Bronchial epithelial cell (primary cell): Measurements from ENCODE around the gene CYGB. TPM values are rescaled to one million over a fixed set of nuclear protein-coding genes. Genes with fewer than 3 reads are reported as not detected.

Source experiments
- DNase-seq: peaks from one replicate; pipeline ENCODE4 v3.0.0-alpha.2; 2010; ENCODE audit warnings: low read depth
- FAIRE-seq: peaks from 2 replicates; lab custom pipeline; 2011; peaks lifted over from hg19 to GRCh38; lab: Jason Lieb, UNC
- H3K27me3 ChIP-seq: 2 replicates; pipeline ENCODE4 v1.5.1; 2011; ENCODE audit warnings: low read length; ENCODE audit not compliant: control insufficient read depth, insufficient read depth
- H3K36me3 ChIP-seq: 2 replicates; pipeline ENCODE4 v1.5.1; 2011; ENCODE audit warnings: low read length; ENCODE audit not compliant: control insufficient read depth, insufficient read depth
- H3K4me3 ChIP-seq: 2 replicates; pipeline ENCODE4 v1.5.1; 2011; ENCODE audit warnings: mild to moderate bottlenecking, low read depth, low read length, control low read depth
- CTCF ChIP-seq: IDR thresholded peaks from 2 replicates; pipeline ENCODE4 v1.5.1; 2011; ENCODE audit warnings: mild to moderate bottlenecking, moderate library complexity, low read length, control low read depth, inconsistent platforms; ENCODE audit not compliant: insufficient read depth, severe bottlenecking
- total RNA-seq: library from RNA; depleted of rRNA; stranded (reverse); fragments of >200 nt; gene quantifications from 2 replicates; pipeline ENCODE4 v1.2.1, GENCODE V29; 2014

Gene CYGB
- 2.1 and 2.3 TPM in 2 replicates for total RNA-seq

- peak within 1 kb of the TSS; percentile 30 for H3K4me3 ChIP-seq
These were observed at the start of gene CYGB for GRCh38 chr17:76537578-76538280. Gene CYGB, minus strand, starts transcription at chr17:76537709. Its CDS starts 167 bp downstream, at chr17:76537542.

GRCh38 chr17:76586741-76587487, 49.4 kb upstream of the CYGB start:
- H3K27me3 ChIP-seq = no peaks in the 10 kb centered on the region
- FAIRE-seq = peak; percentile 97
- no peak for TF ChIP-seq CTCF
- no peak overlapping the region for H3K4me3 ChIP-seq
- DNase-seq = peak; percentile 64
- no peaks in the 10 kb centered on the region for H3K36me3 ChIP-seq

More at GRCh38 chr17:76537578-76538280, at the start of gene CYGB:
- H3K27me3 ChIP-seq = no peaks in the 10 kb centered on the region
- TF ChIP-seq CTCF = no peak
- no peak for DNase-seq
- H3K36me3 ChIP-seq = no peaks in the 10 kb centered on the region
- FAIRE-seq = no peak

- H3K27me3 ChIP-seq = no peaks in the 10 kb centered on the region
- peak within 1 kb of the TSS; percentile 90 for H3K4me3 ChIP-seq
- FAIRE-seq = no peak
- peak; percentile 66 for TF ChIP-seq CTCF
- peak; percentile 60 for DNase-seq
- H3K36me3 ChIP-seq = no peaks in the 10 kb centered on the region
These were observed 48.4 kb upstream of the CYGB start, which contains the start of gene ST6GALNAC2 for GRCh38 chr17:76585649-76586593. Gene ST6GALNAC2, minus strand, starts transcription at chr17:76585860. Its CDS starts 52 bp downstream, at chr17:76585808.

- Histone ChIP-seq H3K4me3 (peak overlapping the region; percentile 90), H3K36me3 (no peaks in the 10 kb centered on the region), H3K27me3 (no peaks in the 10 kb centered on the region)
- DNase-seq (no peak), FAIRE-seq (no peak)
- TF ChIP-seq CTCF = no peak
These were observed 47.6 kb upstream of the CYGB start for GRCh38 chr17:76585033-76585648.

- FAIRE-seq (no peak), DNase-seq (no peak)
- peak overlapping the region; percentile 90 for H3K4me3 ChIP-seq
- no peak for TF ChIP-seq CTCF
- H3K36me3 ChIP-seq = no peaks in the 10 kb centered on the region
- no peaks in the 10 kb centered on the region for H3K27me3 ChIP-seq
These were observed 47.0 kb upstream of the CYGB start for GRCh38 chr17:76584427-76585032.
